ENCODE measurements around the gene FGF21.

- TF ChIP-seq POLR2AphosphoS5 (IDR thresholded peaks at IDR 0.05; ENCODE audit: low read depth, low read length), result no peak
- TF ChIP-seq POLR2A (IDR thresholded peaks at IDR 0.05; ENCODE audit: low read depth, low read length), result no peak
- TF ChIP-seq TAF1 (IDR thresholded peaks at IDR 0.05; ENCODE audit: borderline replicate concordance, low read depth, low read length), result no peak
Observed at GRCh38 chr19:48750351-48750750, 5.0 kb upstream of the FGF21 start.

Measured in GM12892 (cell line).